Measurements from ENCODE around the gene LAMTOR4.

DNA sequence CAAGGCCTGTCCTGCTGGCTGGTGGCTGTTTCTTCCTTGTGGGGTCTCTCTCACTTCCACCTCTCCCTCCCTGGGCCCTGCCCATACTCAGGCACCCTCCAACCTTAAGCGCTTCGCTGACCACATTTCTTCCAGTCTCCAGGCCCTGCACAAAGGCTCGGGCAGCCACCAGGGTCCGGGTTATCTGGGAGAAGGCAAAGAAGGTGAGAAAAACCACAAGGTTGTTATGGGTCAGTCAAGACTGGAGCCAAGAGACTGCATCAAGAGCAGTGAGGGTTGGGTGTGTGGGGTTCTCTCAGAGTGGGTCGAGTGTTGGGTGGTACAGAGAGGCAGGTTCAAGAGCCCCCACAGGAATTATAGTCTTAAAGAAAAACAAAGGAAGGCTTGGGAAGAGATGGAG is 25.9 kb downstream of the LAMTOR4 start:
- no peak for TF ChIP-seq POLR2AphosphoS5 (IDR thresholded peaks at IDR 0.05)
- TF ChIP-seq, protein P1, sequence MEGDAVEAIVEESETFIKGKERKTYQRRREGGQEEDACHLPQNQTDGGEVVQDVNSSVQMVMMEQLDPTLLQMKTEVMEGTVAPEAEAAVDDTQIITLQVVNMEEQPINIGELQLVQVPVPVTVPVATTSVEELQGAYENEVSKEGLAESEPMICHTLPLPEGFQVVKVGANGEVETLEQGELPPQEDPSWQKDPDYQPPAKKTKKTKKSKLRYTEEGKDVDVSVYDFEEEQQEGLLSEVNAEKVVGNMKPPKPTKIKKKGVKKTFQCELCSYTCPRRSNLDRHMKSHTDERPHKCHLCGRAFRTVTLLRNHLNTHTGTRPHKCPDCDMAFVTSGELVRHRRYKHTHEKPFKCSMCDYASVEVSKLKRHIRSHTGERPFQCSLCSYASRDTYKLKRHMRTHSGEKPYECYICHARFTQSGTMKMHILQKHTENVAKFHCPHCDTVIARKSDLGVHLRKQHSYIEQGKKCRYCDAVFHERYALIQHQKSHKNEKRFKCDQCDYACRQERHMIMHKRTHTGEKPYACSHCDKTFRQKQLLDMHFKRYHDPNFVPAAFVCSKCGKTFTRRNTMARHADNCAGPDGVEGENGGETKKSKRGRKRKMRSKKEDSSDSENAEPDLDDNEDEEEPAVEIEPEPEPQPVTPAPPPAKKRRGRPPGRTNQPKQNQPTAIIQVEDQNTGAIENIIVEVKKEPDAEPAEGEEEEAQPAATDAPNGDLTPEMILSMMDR (IDR thresholded peaks at IDR 0.05) = no peak
